RWPE2 (cell line): ENCODE results near the gene ENKD1.
"Not testable (repeated sequence)": the region's sequence is repeated elsewhere in the genome, so short reads cannot be mapped to it uniquely, and the experiment has no call there.

Experiments used
- ATAC-seq: fragments of 200-7000 bp; cut with Tn5 transposase; 3 replicates; pipeline ENCODE4 v1.9.1; 2021; ENCODE audit warnings: low read depth
- DNase-seq: peaks from one replicate; pipeline ENCODE4 v3.0.0-alpha.2; 2020; ENCODE audit warnings: low spot score
- H3K27ac ChIP-seq: fragments of 450-650 bp; 2 replicates; pipeline ENCODE4 v1.5.1; 2017; ENCODE audit warnings: mild to moderate bottlenecking; ENCODE audit not compliant: poor library complexity, severe bottlenecking
- H3K27me3 ChIP-seq: fragments of 250-450 bp; sonication (Bioruptor Pico); 2 replicates; pipeline ENCODE4 v1.5.1; 2021; ENCODE audit warnings: mild to moderate bottlenecking, moderate library complexity; ENCODE audit not compliant: insufficient read depth, poor library complexity, severe bottlenecking
- H3K36me3 ChIP-seq: fragments of 250-450 bp; sonication (Bioruptor Pico); 2 replicates; pipeline ENCODE4 v1.5.1; 2020; ENCODE audit warnings: low read depth, mild to moderate bottlenecking, moderate library complexity
- H3K4me1 ChIP-seq: fragments of 250-450 bp; sonication (Bioruptor Pico); 2 replicates; pipeline ENCODE4 v1.5.1; 2021; ENCODE audit warnings: mild to moderate bottlenecking, moderate library complexity; ENCODE audit not compliant: insufficient read depth, poor library complexity, severe bottlenecking
- H3K4me3 ChIP-seq: fragments of 250-450 bp; sonication (Bioruptor Pico); 2 replicates; pipeline ENCODE4 v1.5.1; 2021; ENCODE audit warnings: mild to moderate bottlenecking, moderate library complexity; ENCODE audit not compliant: severe bottlenecking
- H3K9me3 ChIP-seq: fragments of 250-450 bp; sonication (Bioruptor Pico); 2 replicates; pipeline ENCODE4 v1.5.1; 2021; ENCODE audit warnings: mild to moderate bottlenecking, moderate library complexity; ENCODE audit not compliant: severe bottlenecking
- TF ChIP-seq, protein P1 (sequence below): fragments of 450-650 bp; IDR thresholded peaks from one replicate; pipeline ENCODE4 v1.5.1; 2017; ENCODE audit warnings: mild to moderate bottlenecking, moderate library complexity; ENCODE audit not compliant: poor library complexity, severe bottlenecking

Gene ENKD1

GRCh38 chr16:67697422-67698185 is 31.1 kb upstream of the ENKD1 start:
- DNase-seq (no peak), ATAC-seq (no peak)
- Histone ChIP-seq H3K36me3 (peaks cover 9% of the 10 kb centered on the region), H3K27ac (no peak overlapping the region), H3K4me3 (no peak overlapping the region), H3K9me3 (no peaks in the 10 kb centered on the region), H3K4me1 (peaks cover 4% of the 10 kb centered on the region), H3K27me3 (no peaks in the 10 kb centered on the region)
- TF ChIP-seq, protein P1, sequence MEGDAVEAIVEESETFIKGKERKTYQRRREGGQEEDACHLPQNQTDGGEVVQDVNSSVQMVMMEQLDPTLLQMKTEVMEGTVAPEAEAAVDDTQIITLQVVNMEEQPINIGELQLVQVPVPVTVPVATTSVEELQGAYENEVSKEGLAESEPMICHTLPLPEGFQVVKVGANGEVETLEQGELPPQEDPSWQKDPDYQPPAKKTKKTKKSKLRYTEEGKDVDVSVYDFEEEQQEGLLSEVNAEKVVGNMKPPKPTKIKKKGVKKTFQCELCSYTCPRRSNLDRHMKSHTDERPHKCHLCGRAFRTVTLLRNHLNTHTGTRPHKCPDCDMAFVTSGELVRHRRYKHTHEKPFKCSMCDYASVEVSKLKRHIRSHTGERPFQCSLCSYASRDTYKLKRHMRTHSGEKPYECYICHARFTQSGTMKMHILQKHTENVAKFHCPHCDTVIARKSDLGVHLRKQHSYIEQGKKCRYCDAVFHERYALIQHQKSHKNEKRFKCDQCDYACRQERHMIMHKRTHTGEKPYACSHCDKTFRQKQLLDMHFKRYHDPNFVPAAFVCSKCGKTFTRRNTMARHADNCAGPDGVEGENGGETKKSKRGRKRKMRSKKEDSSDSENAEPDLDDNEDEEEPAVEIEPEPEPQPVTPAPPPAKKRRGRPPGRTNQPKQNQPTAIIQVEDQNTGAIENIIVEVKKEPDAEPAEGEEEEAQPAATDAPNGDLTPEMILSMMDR = no peak

DNA sequence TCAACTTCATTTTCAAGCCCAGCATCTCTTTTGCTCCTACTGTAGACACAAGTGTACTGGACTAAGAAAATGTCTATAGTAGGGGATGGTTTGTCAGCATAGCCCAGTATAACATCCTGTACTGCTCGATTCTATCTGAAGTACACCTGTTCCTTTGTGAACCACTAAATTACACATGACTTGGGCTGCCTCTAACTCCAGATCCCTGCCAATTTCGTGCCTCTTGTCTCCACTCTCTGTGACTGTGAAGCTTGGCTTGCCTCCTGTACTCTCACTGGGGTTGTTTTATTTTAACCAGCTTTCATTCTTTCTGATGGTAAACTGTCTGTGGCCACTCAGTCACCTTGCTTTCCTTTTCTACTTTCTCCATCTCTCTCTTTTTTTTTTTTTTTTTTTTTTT is 28.1 kb upstream of the ENKD1 start:
- Histone ChIP-seq H3K27me3 (no peaks in the 10 kb centered on the region), H3K4me1 (peaks cover 4% of the 10 kb centered on the region), H3K36me3 (peaks cover 9% of the 10 kb centered on the region), H3K27ac (no peak overlapping the region), H3K4me3 (no peak overlapping the region), H3K9me3 (no peaks in the 10 kb centered on the region)
- ATAC-seq = no peak
- TF ChIP-seq, protein P1 = no peak
- no peak for DNase-seq

GRCh38 chr16:67693517-67694285 is 27.2 kb upstream of the ENKD1 start:
- not testable (repeated sequence) for H3K9me3 ChIP-seq, H3K27ac ChIP-seq, ATAC-seq, H3K27me3 ChIP-seq, DNase-seq, H3K4me3 ChIP-seq, H3K4me1 ChIP-seq, H3K36me3 ChIP-seq

DNA sequence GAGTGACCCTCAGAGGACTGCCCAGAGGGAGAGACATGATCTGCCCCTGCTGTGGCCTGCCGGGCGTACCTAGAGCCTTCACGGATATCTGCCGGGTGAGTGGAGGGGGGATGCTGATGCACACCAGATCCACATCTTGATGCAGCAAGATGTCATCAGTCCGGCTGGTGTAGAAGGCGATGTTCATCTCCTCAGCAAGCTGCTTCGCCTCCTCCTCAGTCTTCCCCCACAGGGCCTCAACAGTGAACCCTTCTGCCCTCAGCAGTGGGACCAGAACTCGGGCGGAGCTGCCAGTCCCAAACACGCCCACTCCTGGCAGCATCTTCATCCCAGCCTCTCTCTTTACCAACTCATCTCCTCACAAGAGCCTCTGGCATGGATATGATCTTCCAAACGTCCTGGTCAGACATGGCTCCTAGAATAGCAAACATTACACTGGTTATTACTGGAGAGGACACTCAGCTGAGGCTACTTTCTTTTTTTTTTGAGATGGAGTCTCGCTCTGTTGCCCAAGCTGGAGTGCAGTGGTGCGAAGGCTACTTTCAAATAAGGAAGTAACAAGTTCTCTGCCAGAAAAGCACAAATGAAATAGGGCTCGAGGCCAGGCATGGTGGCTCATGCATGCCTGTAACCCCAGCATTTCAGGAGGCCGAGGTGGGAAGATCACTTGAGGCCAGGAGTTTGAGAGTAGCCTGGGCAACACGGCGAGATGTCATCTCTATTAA is 19.0 kb upstream of the ENKD1 start:
- Histone ChIP-seq H3K27ac (no peak overlapping the region), H3K36me3 (peaks cover 13% of the 10 kb centered on the region), H3K4me1 (no peaks in the 10 kb centered on the region), H3K4me3 (no peak overlapping the region), H3K9me3 (no peaks in the 10 kb centered on the region), H3K27me3 (no peaks in the 10 kb centered on the region)
- DNase-seq (no peak), ATAC-seq (no peak)
- TF ChIP-seq, protein P1 = no peak

GRCh38 chr16:67683767-67684166 is 17.2 kb upstream of the ENKD1 start:
- ATAC-seq (no peak), DNase-seq (no peak)
- Histone ChIP-seq H3K36me3 (peaks cover 13% of the 10 kb centered on the region), H3K4me3 (no peak overlapping the region), H3K9me3 (no peaks in the 10 kb centered on the region), H3K4me1 (no peaks in the 10 kb centered on the region), H3K27me3 (no peaks in the 10 kb centered on the region), H3K27ac (no peak overlapping the region)
- TF ChIP-seq, protein P1 = no peak
